Measurements from ENCODE around the gene TRIM24.

The TRIM24 gene

DNA sequence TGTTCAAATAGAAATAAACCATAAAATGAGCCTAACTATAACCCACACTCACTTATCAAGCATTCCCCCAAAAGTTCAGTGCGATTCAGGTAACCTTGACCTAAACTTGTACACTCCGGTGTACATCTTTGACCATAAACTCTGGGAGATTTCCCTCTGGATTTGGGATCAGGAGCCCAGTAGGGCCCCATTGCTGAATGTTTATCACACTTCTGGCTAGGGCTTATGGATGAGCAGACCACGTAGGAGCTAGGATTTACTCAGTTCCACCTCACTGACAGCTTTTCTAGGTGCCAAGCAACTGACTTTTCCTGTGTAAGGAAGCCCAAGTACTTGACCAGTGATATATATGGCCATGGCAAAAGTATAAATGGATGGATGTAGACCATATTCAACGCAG, 127.4 kb downstream of the TRIM24 start:
- Histone ChIP-seq H4K20me1 (ENCODE audit: insufficient read depth, low read length) (0 out of 2 replicates have a peak, but pooled peaks cover 3% of the 10 kb centered on the region), H3K27ac (ENCODE audit: low read length) (no peak overlapping the region), H3K79me2 (ENCODE audit: low read length) (no peaks in the 10 kb centered on the region), H2AFZ (ENCODE audit: low read length) (no peak overlapping the region), H3K4me1 (ENCODE audit: low read length) (no peaks in the 10 kb centered on the region), H3K9me3 (replicated peaks; ENCODE audit: insufficient read depth, low read length) (no peaks in the 10 kb centered on the region), H3K36me3 (replicated peaks; ENCODE audit: insufficient read depth, low read length) (peaks cover 9% of the 10 kb centered on the region), H3K27me3 (replicated peaks; ENCODE audit: insufficient read depth, low read length) (no peaks in the 10 kb centered on the region), H3K9ac (ENCODE audit: low read length) (no peak overlapping the region), H3F3A (ENCODE audit: insufficient read depth, low read length) (no peaks in the 10 kb centered on the region), H3K4me2 (ENCODE audit: low read depth, low read length) (no peak overlapping the region), H3K9me2 (replicated peaks; ENCODE audit: insufficient read depth, low read length) (no peaks in the 10 kb centered on the region), H3K4me3 (ENCODE audit: low read length) (no peak overlapping the region)
- TF ChIP-seq CTCF (IDR thresholded peaks at IDR 0.05; ENCODE audit: low read length) (no peak), EZH2phosphoT487 (IDR thresholded peaks at IDR 0.05; ENCODE audit: low read length) (no peak), EZH2 (optimal IDR thresholded peaks at IDR 0.05; ENCODE audit: low read depth, low read length) (no peak)
- DNase-seq = no peak

GRCh38 chr7:138588986-138589385, 128.9 kb downstream of the TRIM24 start:
- Histone ChIP-seq H3K36me3 (replicated peaks; ENCODE audit: insufficient read depth, low read length) (peaks cover 9% of the 10 kb centered on the region; the same call in 1 of the 2 replicates), H3K9me3 (replicated peaks; ENCODE audit: insufficient read depth, low read length) (no peaks in the 10 kb centered on the region), H3K4me3 (ENCODE audit: low read length) (no peak overlapping the region), H3K9me2 (replicated peaks; ENCODE audit: insufficient read depth, low read length) (no peaks in the 10 kb centered on the region), H3K27me3 (replicated peaks; ENCODE audit: insufficient read depth, low read length) (no peaks in the 10 kb centered on the region), H2AFZ (ENCODE audit: low read length) (no peak overlapping the region), H3F3A (ENCODE audit: insufficient read depth, low read length) (no peaks in the 10 kb centered on the region), H3K79me2 (ENCODE audit: low read length) (no peaks in the 10 kb centered on the region), H3K27ac (ENCODE audit: low read length) (no peak overlapping the region), H3K4me2 (ENCODE audit: low read depth, low read length) (no peak overlapping the region), H3K9ac (ENCODE audit: low read length) (no peak overlapping the region), H4K20me1 (ENCODE audit: insufficient read depth, low read length) (0 out of 2 replicates have a peak, but pooled peaks cover 3% of the 10 kb centered on the region), H3K4me1 (ENCODE audit: low read length) (no peaks in the 10 kb centered on the region)
- no peak for DNase-seq
- no peak for TF ChIP-seq EZH2phosphoT487 (IDR thresholded peaks at IDR 0.05; ENCODE audit: low read length)
- TF ChIP-seq EZH2 (optimal IDR thresholded peaks at IDR 0.05; ENCODE audit: low read depth, low read length) = no peak
- TF ChIP-seq CTCF (IDR thresholded peaks at IDR 0.05; ENCODE audit: low read length) = no peak

DNA sequence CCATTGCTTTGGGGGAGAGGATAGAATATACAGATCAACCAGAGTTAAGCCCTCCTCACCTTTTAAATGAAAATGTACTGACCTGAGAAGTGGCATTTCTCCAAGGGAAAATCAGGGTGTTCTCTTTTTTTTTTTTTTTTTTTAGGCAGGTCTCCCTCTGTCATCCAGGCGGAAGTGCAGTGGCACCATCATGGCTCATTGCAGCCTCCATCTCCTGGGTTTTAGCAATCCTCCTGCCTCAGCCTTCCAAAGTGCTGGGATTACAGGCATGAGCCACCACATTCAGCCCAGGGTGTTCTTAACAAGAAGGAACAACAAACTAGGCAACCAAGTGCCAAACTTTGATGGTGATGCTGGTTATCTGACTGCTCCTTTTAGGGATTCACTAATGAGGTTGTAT, 130.1 kb downstream of the TRIM24 start:
- H3K36me3 ChIP-seq (replicated peaks; ENCODE audit: insufficient read depth, low read length) = 0 out of 2 replicates have a peak, but pooled peaks cover 2% of the 10 kb centered on the region
- no peak overlapping the region for H2AFZ ChIP-seq (ENCODE audit: low read length)
- TF ChIP-seq EZH2phosphoT487 (IDR thresholded peaks at IDR 0.05; ENCODE audit: low read length) (no peak), CTCF (IDR thresholded peaks at IDR 0.05; ENCODE audit: low read length) (no peak), EZH2 (optimal IDR thresholded peaks at IDR 0.05; ENCODE audit: low read depth, low read length) (no peak)
- H3K9me3 ChIP-seq (replicated peaks; ENCODE audit: insufficient read depth, low read length) = no peaks in the 10 kb centered on the region
- H3K4me3 ChIP-seq (ENCODE audit: low read length) = no peak overlapping the region
- H4K20me1 ChIP-seq (ENCODE audit: insufficient read depth, low read length) = 0 out of 2 replicates have a peak, but pooled peaks cover 3% of the 10 kb centered on the region
- no peaks in the 10 kb centered on the region for H3K9me2 ChIP-seq (replicated peaks; ENCODE audit: insufficient read depth, low read length)
- H3K4me1 ChIP-seq (ENCODE audit: low read length) = no peaks in the 10 kb centered on the region
- H3K27me3 ChIP-seq (replicated peaks; ENCODE audit: insufficient read depth, low read length) = no peaks in the 10 kb centered on the region
- no peak overlapping the region for H3K27ac ChIP-seq (ENCODE audit: low read length)
- no peak overlapping the region for H3K4me2 ChIP-seq (ENCODE audit: low read depth, low read length)
- no peaks in the 10 kb centered on the region for H3F3A ChIP-seq (ENCODE audit: insufficient read depth, low read length)
- no peaks in the 10 kb centered on the region for H3K79me2 ChIP-seq (ENCODE audit: low read length)
- H3K9ac ChIP-seq (ENCODE audit: low read length) = no peak overlapping the region
- DNase-seq = no peak

All from MM.1S (cell line).